ENCODE measurements around the gene RPL39L.

DNA sequence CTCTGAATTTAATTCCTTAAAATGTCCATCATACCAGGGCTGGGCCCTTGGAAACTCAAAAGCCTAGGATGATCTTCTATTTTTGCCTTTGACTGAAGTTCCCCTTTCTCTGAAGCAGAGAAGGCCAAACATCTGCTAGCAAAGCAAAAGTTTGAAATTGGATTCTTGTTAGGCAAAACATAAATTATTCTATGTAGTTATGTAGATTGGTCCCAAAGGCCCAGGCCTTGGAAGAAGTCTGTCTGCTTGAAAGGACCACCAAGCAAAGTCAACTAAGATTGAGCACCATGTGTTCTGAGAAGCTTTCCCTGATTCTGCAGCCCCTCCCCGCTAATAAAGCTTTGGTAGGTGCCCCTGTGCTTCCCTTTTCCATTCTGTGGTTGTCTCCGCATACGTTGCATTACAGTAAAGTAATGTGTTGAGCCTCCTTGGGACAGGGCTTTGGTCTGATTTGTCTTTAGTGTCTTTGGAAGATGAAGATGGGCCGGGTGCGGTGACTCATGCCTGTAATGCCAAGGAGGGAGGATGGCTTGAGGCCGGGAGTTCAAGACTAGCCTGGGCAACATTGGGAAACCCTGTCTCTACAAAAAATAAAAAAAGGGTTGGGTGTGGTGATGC is 56.4 kb downstream of the RPL39L start:
- TF ChIP-seq POLR2A (IDR thresholded peaks at IDR 0.05; ENCODE audit: low read depth, low read length) (no peak), PAX5 (IDR thresholded peaks at IDR 0.05; ENCODE audit: insufficient read depth, low read length, severe bottlenecking) (no peak), SPI1 (IDR thresholded peaks at IDR 0.05; ENCODE audit: low read depth, low read length) (no peak), TAF1 (IDR thresholded peaks at IDR 0.05; ENCODE audit: low read depth, low read length) (no peak), POLR2AphosphoS5 (IDR thresholded peaks at IDR 0.05; ENCODE audit: low read depth, low read length) (no peak)
